ENCODE measurements around the gene POSTN.

The POSTN gene

GRCh38 chr13:37636701-37637100 lies 38.1 kb upstream of the POSTN start:
- Mint-ChIP-seq H3K27ac (no peak overlapping the region), H3K9me3 (no peaks in the 10 kb centered on the region), H3K27me3 (ENCODE audit: low read depth) (no peaks in the 10 kb centered on the region), H3K4me1 (peaks cover 5% of the 10 kb centered on the region), H3K36me3 (ENCODE audit: low read depth) (no peaks in the 10 kb centered on the region), H3K4me3 (no peak overlapping the region)
- no peak for TF ChIP-seq CTCF (IDR thresholded peaks at IDR 0.05; ENCODE audit: unreplicated experiment in 3 of 3)

- no peak overlapping the region for H3K27ac Mint-ChIP-seq
- H3K4me3 Mint-ChIP-seq = no peak overlapping the region
- TF ChIP-seq CTCF (IDR thresholded peaks at IDR 0.05; ENCODE audit: unreplicated experiment in 3 of 3) = no peak
- no peaks in the 10 kb centered on the region for H3K4me1 Mint-ChIP-seq
- no peaks in the 10 kb centered on the region for H3K9me3 Mint-ChIP-seq
- H3K36me3 Mint-ChIP-seq (ENCODE audit: low read depth) = no peaks in the 10 kb centered on the region
- no peaks in the 10 kb centered on the region for H3K27me3 Mint-ChIP-seq (ENCODE audit: low read depth)
Measured at GRCh38 chr13:37632294-37632693, 33.7 kb upstream of the POSTN start.

- Mint-ChIP-seq H3K27me3 (ENCODE audit: low read depth) (peaks cover 4% of the 10 kb centered on the region), H3K9me3 (no peaks in the 10 kb centered on the region), H3K36me3 (ENCODE audit: low read depth) (no peaks in the 10 kb centered on the region), H3K4me3 (no peak overlapping the region), H3K27ac (no peak overlapping the region), H3K4me1 (no peaks in the 10 kb centered on the region)
- TF ChIP-seq CTCF (IDR thresholded peaks at IDR 0.05; ENCODE audit: unreplicated experiment in 3 of 3) = no peak
Measured at GRCh38 chr13:37627428-37627827, 28.9 kb upstream of the POSTN start.

GRCh38 chr13:37621811-37622361 lies 23.3 kb upstream of the POSTN start:
- TF ChIP-seq CTCF (IDR thresholded peaks at IDR 0.05; ENCODE audit: unreplicated experiment in 3 of 3) = no peak
- H3K27me3 Mint-ChIP-seq (ENCODE audit: low read depth) = peaks cover 4% of the 10 kb centered on the region
- H3K4me1 Mint-ChIP-seq = peaks cover 15% of the 10 kb centered on the region
- no peak overlapping the region for H3K4me3 Mint-ChIP-seq
- no peaks in the 10 kb centered on the region for H3K36me3 Mint-ChIP-seq (ENCODE audit: low read depth)
- peak overlapping the region in 2 of 3 experiments; percentile 22 to 50 for H3K27ac Mint-ChIP-seq
- H3K9me3 Mint-ChIP-seq = no peaks in the 10 kb centered on the region

- no peaks in the 10 kb centered on the region for H3K36me3 Mint-ChIP-seq (ENCODE audit: low read depth)
- peaks cover 18% of the 10 kb centered on the region for H3K4me1 Mint-ChIP-seq
- peak overlapping the region in 1 of 3 experiments; percentile 39 for H3K27ac Mint-ChIP-seq
- H3K27me3 Mint-ChIP-seq (ENCODE audit: low read depth) = no peaks in the 10 kb centered on the region
- no peak overlapping the region for H3K4me3 Mint-ChIP-seq
- no peaks in the 10 kb centered on the region for H3K9me3 Mint-ChIP-seq
- no peak for TF ChIP-seq CTCF (IDR thresholded peaks at IDR 0.05; ENCODE audit: unreplicated experiment in 3 of 3)
Measured at GRCh38 chr13:37618554-37618953, 20.0 kb upstream of the POSTN start.

GRCh38 chr13:37617173-37617572 lies 18.6 kb upstream of the POSTN start:
- no peaks in the 10 kb centered on the region for H3K9me3 Mint-ChIP-seq
- no peak for TF ChIP-seq CTCF (IDR thresholded peaks at IDR 0.05; ENCODE audit: unreplicated experiment in 3 of 3)
- peaks cover 28% of the 10 kb centered on the region for H3K4me1 Mint-ChIP-seq
- no peaks in the 10 kb centered on the region for H3K36me3 Mint-ChIP-seq (ENCODE audit: low read depth)
- no peaks in the 10 kb centered on the region for H3K27me3 Mint-ChIP-seq (ENCODE audit: low read depth)
- H3K27ac Mint-ChIP-seq = peak overlapping the region in 2 of 3 experiments; percentile 11 to 85
- H3K4me3 Mint-ChIP-seq = no peak overlapping the region

Measured in nephron (organoid).